Measurements from ENCODE around the gene KCNH2. TPM values are rescaled to one million over a fixed set of nuclear protein-coding genes. Genes with fewer than 3 reads are reported as not detected.
A peak's percentile ranks its signal among the peaks of the same experiment; 100 is the strongest.

KCNH2 gene
- polyA plus RNA-seq, 1 of the 3 experiments (the other 2 are of a cell fraction), result 2.2 TPM

DNA sequence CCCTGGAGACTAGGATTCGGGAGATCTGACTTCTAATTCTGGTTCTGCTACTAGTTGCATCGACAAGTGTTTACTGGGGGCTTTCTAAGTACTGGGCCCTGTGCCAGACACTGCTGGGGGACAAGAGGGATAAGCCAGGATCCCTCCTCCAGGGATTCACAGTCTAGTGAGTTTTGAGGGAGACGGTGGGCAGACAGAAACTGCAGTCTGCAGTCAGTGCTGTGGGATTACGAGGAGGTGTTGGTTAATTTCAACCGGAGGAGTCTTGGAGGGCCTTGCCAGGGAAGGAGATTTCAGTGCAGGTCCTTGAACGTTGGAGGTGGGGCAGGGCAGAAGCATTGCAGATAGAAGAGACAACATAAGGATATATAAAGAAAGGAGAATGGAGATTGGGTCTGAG is 3.5 kb upstream of the KCNH2 start:
- Histone ChIP-seq H3F3A (replicated peaks; ENCODE audit: insufficient read depth) (no peaks in the 10 kb centered on the region), H3K36me3 (replicated peaks in 1 of 2; ENCODE audit: control insufficient read depth in 1 of 2, insufficient read depth in 2 of 2, low read length in 1 of 2) (no peaks in the 10 kb centered on the region), H3K4me3 (ENCODE audit: low read depth in 2 of 2, low read length in 1 of 2) (no peak overlapping the region), H3K79me2 (ENCODE audit: insufficient read depth) (no peaks in the 10 kb centered on the region), H3K4me1 (ENCODE audit: control insufficient read depth in 1 of 2, insufficient read depth in 2 of 2, low read depth in 1 of 2, low read length in 1 of 2) (peaks cover 0 to 43% of the 10 kb centered on the region in 2 experiments; a peak in 2 of 4 replicates), H2AFZ (ENCODE audit: low read depth) (no peak overlapping the region), H3K4me2 (no peak overlapping the region), H3K9ac (no peak overlapping the region), H3K9me2 (no peaks in the 10 kb centered on the region), H4K20me1 (ENCODE audit: insufficient read depth) (no peaks in the 10 kb centered on the region), H3K9me3 (no peaks in the 10 kb centered on the region), H3K27ac (ENCODE audit: low read depth in 2 of 2, low read length in 1 of 2) (no peak overlapping the region), H3K27me3 (ENCODE audit: insufficient read depth) (peaks cover 49% of the 10 kb centered on the region)
- 48% methylated on average over 5 of the region's 6 CpGs for WGBS (ENCODE audit: low lambda C conversion rate)
- CTCF ChIA-PET, result interaction anchor here (1.1 to 13.1 kb wide), 5 partner anchors 17 to 203 kb away, joined by 4 to 761 read pairs (median 74); partner anchors contain the start of gene KCNH2
- POLR2A ChIA-PET, result no interaction called here
- TF ChIP-seq, protein P1, sequence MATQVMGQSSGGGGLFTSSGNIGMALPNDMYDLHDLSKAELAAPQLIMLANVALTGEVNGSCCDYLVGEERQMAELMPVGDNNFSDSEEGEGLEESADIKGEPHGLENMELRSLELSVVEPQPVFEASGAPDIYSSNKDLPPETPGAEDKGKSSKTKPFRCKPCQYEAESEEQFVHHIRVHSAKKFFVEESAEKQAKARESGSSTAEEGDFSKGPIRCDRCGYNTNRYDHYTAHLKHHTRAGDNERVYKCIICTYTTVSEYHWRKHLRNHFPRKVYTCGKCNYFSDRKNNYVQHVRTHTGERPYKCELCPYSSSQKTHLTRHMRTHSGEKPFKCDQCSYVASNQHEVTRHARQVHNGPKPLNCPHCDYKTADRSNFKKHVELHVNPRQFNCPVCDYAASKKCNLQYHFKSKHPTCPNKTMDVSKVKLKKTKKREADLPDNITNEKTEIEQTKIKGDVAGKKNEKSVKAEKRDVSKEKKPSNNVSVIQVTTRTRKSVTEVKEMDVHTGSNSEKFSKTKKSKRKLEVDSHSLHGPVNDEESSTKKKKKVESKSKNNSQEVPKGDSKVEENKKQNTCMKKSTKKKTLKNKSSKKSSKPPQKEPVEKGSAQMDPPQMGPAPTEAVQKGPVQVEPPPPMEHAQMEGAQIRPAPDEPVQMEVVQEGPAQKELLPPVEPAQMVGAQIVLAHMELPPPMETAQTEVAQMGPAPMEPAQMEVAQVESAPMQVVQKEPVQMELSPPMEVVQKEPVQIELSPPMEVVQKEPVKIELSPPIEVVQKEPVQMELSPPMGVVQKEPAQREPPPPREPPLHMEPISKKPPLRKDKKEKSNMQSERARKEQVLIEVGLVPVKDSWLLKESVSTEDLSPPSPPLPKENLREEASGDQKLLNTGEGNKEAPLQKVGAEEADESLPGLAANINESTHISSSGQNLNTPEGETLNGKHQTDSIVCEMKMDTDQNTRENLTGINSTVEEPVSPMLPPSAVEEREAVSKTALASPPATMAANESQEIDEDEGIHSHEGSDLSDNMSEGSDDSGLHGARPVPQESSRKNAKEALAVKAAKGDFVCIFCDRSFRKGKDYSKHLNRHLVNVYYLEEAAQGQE (IDR thresholded peaks at IDR 0.05; ENCODE audit: low read depth, low read length), result no peak
- TF ChIP-seq, protein P2, sequence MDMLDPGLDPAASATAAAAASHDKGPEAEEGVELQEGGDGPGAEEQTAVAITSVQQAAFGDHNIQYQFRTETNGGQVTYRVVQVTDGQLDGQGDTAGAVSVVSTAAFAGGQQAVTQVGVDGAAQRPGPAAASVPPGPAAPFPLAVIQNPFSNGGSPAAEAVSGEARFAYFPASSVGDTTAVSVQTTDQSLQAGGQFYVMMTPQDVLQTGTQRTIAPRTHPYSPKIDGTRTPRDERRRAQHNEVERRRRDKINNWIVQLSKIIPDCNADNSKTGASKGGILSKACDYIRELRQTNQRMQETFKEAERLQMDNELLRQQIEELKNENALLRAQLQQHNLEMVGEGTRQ (IDR thresholded peaks at IDR 0.05; ENCODE audit: borderline replicate concordance, low read depth, low read length), result no peak
- TF ChIP-seq FOXJ3 (CRISPR knock-in tag; IDR thresholded peaks at IDR 0.05) (no peak), RXRA (IDR thresholded peaks at IDR 0.05; ENCODE audit: borderline replicate concordance, low read depth) (no peak), MEF2A (IDR thresholded peaks at IDR 0.05; ENCODE audit: borderline replicate concordance, low read depth) (no peak), RCOR1 (IDR thresholded peaks at IDR 0.05; ENCODE audit: low read length) (no peak), CHD2 (IDR thresholded peaks at IDR 0.05; ENCODE audit: low read length, partially characterized antibody) (no peak), GABPA (IDR thresholded peaks at IDR 0.05; ENCODE audit: low read depth) (no peak)
- TF ChIP-seq, protein P3, sequence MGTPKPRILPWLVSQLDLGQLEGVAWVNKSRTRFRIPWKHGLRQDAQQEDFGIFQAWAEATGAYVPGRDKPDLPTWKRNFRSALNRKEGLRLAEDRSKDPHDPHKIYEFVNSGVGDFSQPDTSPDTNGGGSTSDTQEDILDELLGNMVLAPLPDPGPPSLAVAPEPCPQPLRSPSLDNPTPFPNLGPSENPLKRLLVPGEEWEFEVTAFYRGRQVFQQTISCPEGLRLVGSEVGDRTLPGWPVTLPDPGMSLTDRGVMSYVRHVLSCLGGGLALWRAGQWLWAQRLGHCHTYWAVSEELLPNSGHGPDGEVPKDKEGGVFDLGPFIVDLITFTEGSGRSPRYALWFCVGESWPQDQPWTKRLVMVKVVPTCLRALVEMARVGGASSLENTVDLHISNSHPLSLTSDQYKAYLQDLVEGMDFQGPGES (IDR thresholded peaks at IDR 0.05; ENCODE audit: low read depth, low read length), result no peak
- DNase-seq, result no peak

DNA sequence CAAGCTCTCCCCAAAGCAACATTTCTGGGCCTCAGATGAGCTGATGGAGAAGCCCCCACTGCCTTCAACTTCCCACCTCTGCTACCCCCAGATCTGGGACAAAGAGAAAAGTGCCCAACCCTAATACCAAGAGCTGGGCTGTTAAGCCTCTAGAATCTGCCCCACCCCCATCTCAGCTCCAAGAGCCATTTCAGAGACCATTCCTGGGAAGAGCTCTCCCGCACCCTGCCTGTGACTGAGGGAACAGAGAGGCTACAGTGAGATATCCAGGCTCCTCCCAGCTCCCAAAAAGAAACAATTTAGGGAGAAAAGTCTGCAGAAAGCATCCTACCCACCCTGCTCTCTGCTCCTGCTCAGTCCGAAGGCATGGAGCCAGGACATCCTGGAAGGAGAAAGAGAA is 2.5 kb upstream of the KCNH2 start:
- TF ChIP-seq EZH2phosphoT487 (IDR thresholded peaks at IDR 0.05; ENCODE audit: borderline replicate concordance, low read depth), result no peak
- peak; percentile 62 for TF ChIP-seq RAD21 (IDR thresholded peaks at IDR 0.05; ENCODE audit: low read length)
- TF ChIP-seq TEAD4 (IDR thresholded peaks at IDR 0.05; ENCODE audit: borderline replicate concordance, insufficient read depth), result no peak
- TF ChIP-seq CHD2 (IDR thresholded peaks at IDR 0.05; ENCODE audit: low read length, partially characterized antibody), result no peak
- TF ChIP-seq, protein P2 (IDR thresholded peaks at IDR 0.05; ENCODE audit: borderline replicate concordance, low read depth, low read length), result no peak
- no peak for TF ChIP-seq JUND (IDR thresholded peaks at IDR 0.05)
- TF ChIP-seq, protein P4, sequence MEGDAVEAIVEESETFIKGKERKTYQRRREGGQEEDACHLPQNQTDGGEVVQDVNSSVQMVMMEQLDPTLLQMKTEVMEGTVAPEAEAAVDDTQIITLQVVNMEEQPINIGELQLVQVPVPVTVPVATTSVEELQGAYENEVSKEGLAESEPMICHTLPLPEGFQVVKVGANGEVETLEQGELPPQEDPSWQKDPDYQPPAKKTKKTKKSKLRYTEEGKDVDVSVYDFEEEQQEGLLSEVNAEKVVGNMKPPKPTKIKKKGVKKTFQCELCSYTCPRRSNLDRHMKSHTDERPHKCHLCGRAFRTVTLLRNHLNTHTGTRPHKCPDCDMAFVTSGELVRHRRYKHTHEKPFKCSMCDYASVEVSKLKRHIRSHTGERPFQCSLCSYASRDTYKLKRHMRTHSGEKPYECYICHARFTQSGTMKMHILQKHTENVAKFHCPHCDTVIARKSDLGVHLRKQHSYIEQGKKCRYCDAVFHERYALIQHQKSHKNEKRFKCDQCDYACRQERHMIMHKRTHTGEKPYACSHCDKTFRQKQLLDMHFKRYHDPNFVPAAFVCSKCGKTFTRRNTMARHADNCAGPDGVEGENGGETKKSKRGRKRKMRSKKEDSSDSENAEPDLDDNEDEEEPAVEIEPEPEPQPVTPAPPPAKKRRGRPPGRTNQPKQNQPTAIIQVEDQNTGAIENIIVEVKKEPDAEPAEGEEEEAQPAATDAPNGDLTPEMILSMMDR (IDR thresholded peaks at IDR 0.05), result no peak
- no peak for TF ChIP-seq RCOR1 (IDR thresholded peaks at IDR 0.05; ENCODE audit: low read length)
- TF ChIP-seq, protein P5, sequence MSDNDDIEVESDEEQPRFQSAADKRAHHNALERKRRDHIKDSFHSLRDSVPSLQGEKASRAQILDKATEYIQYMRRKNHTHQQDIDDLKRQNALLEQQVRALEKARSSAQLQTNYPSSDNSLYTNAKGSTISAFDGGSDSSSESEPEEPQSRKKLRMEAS (IDR thresholded peaks at IDR 0.05; ENCODE audit: low read depth), result no peak
- no peak for TF ChIP-seq TCF12 (IDR thresholded peaks at IDR 0.05)
- TF ChIP-seq NFIC (IDR thresholded peaks at IDR 0.05; ENCODE audit: borderline replicate concordance), result no peak
- TF ChIP-seq SMC3 (IDR thresholded peaks at IDR 0.05; ENCODE audit: low read depth, low read length), result peak; percentile 22; the same call in 1 of the 2 replicates
- H2AFZ ChIP-seq (ENCODE audit: low read depth), result no peak overlapping the region
- 54% methylated on average over 2 of the region's 2 CpGs for WGBS (ENCODE audit: low lambda C conversion rate)
- DNase-seq, result peak; percentile 28
- H3K4me2 ChIP-seq, result no peak overlapping the region
- H3K9me3 ChIP-seq, result no peaks in the 10 kb centered on the region
- POLR2A ChIA-PET, result interaction anchor here (0.8 to 2.9 kb wide), 4 partner anchors 10 to 79 kb away, joined by 3 to 41 read pairs (median 16); no protein-coding TSS in a partner anchor
- no peak overlapping the region for H3K9ac ChIP-seq
- CTCF ChIA-PET, result interaction anchor here (0.6 to 13.1 kb wide), 23 partner anchors 9 to 264 kb away, joined by 3 to 761 read pairs (median 4); partner anchors contain the start of genes KCNH2 and NOS3
- H3K27ac ChIP-seq (ENCODE audit: low read depth in 2 of 2, low read length in 1 of 2), result peak overlapping the region in 1 of 2 experiments; percentile 81; a peak in 1 of 4 replicates
- peaks cover 52% of the 10 kb centered on the region for H3K27me3 ChIP-seq (ENCODE audit: insufficient read depth)
- peaks cover under 1% of the 10 kb centered on the region for H3F3A ChIP-seq (replicated peaks; ENCODE audit: insufficient read depth)
- H3K36me3 ChIP-seq (replicated peaks in 1 of 2; ENCODE audit: control insufficient read depth in 1 of 2, insufficient read depth in 2 of 2, low read length in 1 of 2), result no peaks in the 10 kb centered on the region
- no peak overlapping the region for H3K4me3 ChIP-seq (ENCODE audit: low read depth in 2 of 2, low read length in 1 of 2)
- H3K4me1 ChIP-seq (ENCODE audit: control insufficient read depth in 1 of 2, insufficient read depth in 2 of 2, low read depth in 1 of 2, low read length in 1 of 2), result peaks cover 0 to 44% of the 10 kb centered on the region in 2 experiments; a peak in 2 of 4 replicates
- no peaks in the 10 kb centered on the region for H4K20me1 ChIP-seq (ENCODE audit: insufficient read depth)
- no peaks in the 10 kb centered on the region for H3K9me2 ChIP-seq
- no peaks in the 10 kb centered on the region for H3K79me2 ChIP-seq (ENCODE audit: insufficient read depth)
